HUDEP-2 (cell line): ENCODE results near the gene RFXANK.
A peak's percentile ranks its signal among the peaks of the same experiment; 100 is the strongest.
"Not testable (repeated sequence)": the region's sequence is repeated elsewhere in the genome, so short reads cannot be mapped to it uniquely, and the experiment has no call there.

ENCODE experiments used
- DNase-seq, 76 experiments: peaks; one replicate each; lab custom pipeline; 2025; ENCODE audit not compliant: unreplicated experiment in 76 of 76; lab: John Stamatoyannopoulos, UW

Gene RFXANK

DNA sequence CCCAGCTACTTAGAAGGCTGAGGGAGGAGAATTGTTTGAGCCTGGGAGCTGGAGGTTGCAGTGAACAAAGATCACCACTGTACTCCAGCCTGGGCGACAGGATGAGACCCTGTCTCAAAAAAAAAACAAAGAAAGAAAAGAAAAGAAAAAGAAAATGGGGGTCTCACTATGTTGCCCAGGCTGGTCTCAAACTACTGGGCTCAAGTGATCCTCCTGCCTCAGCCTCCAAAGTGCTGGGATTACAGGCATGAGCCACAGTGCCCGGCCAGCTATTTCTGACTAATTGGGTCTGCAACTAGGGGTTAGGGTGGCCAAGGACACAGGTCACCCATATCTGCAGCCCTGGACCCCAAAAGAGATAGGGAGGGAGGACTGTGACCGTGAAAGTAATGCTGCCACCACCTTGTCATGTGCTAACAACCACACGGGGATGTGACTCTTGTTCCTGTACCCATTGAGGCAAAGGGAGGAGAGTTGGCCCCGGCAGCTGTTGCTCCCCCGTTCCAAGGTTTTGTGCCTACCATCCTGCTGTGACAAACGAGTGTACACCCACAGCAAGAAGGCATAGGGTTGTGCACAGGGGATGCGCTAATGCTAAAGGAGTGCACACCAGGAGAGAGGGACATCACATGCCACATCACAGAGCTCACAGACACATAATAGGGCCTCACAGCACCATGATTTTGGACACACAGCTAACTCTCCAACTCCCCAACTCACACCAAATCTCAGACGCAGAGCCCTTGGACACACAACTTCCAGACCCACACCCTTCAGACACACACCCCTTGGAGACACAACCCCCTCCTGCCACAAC lies 22.6 kb upstream of the RFXANK start:
- DNase-seq: no peak

DNA sequence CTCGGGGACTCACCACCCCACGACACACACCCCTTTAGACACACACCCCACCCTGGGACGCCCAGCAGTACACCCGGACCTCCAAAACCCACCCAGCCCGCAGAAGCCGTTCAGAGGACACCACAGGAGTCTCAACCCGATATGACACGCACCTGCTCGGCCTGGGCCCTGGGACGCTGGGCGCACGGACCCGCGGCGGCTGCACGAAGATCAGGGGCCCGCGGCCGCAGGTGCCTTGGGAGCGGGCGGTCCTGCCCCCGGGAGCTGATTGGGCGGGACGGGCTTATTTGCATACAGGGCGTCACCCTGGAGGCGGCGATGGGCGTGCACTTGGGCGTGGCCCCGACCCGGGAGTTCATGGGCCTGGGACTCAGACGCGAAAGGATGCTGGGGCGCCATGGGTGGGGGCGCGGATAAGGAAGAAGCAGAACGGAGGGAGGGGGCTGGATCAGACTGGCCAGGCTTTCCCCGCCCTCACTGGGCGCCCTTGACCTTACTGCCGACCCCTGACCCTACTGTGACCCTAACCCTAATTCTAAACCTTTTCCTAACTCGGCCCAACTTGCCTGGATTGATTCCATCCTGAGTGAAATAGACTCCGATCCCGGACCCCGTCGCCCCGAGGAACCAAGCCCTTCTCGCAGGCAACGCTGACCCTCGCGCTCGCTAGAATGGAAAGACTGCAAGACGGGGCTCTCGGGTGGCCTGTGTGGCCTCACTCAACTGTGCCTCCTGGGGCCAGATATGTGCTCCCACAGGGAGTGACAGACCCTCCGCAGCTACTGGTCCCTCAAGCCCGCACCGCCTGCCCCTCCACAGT lies 21.8 kb upstream of the RFXANK start, which contains the start of gene MEF2B:
Gene MEF2B, minus strand, starts transcription at position 211 of the 820 bp plus-strand sequence. CDS start 19,528 bp downstream, outside the sequence.
- peak in 71 of 76 experiments; percentile 35 to 91 (median 80) for DNase-seq

- no peak for DNase-seq
These were observed 21.0 kb upstream of the RFXANK start for GRCh38 chr19:19170873-19171672.

GRCh38 chr19:19171821-19172532 lies 20.1 kb upstream of the RFXANK start:
- DNase-seq: peak in 2 of 76 experiments; percentile 10 to 21

GRCh38 chr19:19173243-19173642 lies 18.8 kb upstream of the RFXANK start:
- DNase-seq: not testable (repeated sequence)

GRCh38 chr19:19176950-19177349 lies 15.1 kb upstream of the RFXANK start:
- DNase-seq: no peak

DNA sequence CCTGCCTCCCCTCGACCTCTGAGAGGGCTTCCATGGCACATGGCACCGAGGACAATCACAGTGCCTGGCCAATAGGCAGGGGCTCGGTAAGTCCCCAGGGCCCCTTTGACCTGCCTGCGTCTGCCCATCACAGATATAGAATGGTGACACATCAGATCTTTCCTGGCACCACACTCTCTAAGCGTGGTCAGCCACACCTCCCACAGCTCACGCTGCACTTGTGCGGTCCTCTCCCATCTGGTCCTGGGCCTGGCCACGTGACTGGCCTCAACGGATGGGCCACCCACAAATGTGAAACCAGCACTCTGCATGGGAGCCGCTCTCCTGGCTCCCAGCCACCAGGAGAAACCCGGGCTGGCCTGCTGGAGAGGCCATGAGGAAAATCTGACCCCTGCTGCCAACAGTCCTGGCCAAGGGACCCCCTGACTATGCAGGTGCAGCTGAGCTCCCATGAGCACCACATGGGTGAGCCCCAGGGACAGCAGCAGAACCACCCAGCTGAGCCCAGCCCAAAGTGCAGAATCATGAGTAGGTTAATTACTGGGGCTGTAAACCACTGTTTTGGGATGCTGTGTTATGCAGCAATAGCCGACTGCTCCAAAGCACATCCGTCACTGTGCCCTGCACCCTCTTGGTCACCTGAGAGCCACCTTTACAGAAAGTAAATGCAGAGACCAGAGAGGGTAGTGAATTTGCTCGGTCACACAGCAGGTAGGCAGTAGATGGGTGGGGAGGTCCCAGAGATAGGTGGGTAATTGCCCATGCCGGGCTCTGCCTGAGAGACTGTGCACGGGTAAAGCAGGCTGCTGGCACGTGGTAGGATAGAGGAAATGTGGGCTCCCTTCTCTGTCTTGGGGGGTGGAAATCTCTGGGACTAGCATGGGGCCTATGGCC lies 12.3 kb upstream of the RFXANK start:
- peak in 65 of 76 experiments; percentile 19 to 89 (median 55) for DNase-seq

DNA sequence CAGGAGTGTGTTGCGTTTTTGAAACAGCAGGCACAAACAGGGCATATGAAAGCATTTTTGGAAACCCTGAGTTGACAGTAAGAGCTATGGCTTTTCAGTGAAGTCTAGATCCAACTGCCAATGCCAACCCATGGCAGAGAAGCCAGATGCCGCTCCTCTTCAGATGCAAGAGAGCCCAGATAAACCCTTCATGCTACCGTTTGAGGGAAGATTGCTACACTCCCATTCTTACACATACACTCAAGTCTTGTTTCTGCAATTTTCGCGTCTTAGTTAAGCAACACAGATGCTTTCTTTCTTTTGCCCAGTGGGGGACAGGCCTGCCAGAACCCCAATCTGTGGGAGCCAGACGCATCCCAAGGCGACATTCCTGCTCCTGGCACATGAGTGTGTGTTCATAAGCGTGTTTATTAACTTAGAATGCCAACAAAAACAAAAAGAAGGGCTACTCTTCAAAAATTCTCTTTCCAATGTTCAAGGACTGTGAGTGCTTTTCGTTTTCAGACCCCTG lies 10.5 kb upstream of the RFXANK start:
- no peak for DNase-seq

GRCh38 chr19:19185853-19186740 lies 6.0 kb upstream of the RFXANK start:
- DNase-seq: peak in 59 of 76 experiments; percentile 11 to 74 (median 44)

DNA sequence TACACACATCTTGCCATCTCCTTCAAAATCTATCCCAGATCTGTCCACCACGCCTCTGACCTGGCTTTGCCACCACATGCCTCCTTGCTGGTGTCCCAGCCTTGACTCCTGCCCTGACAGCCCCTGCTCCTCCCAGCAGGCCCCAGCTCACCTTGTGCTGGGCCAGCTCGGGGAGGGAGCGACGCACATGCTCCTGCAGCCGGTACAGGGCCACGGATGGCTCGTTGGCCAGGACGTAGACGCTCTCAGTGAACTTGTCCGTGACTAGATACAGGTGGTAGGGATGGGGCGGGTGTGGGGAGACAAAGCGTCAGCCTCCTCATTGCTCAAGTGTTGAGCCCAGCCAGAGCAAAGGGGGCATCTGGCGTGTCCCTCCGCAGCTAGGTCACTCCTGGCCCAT lies 5.3 kb upstream of the RFXANK start:
- no peak for DNase-seq

DNA sequence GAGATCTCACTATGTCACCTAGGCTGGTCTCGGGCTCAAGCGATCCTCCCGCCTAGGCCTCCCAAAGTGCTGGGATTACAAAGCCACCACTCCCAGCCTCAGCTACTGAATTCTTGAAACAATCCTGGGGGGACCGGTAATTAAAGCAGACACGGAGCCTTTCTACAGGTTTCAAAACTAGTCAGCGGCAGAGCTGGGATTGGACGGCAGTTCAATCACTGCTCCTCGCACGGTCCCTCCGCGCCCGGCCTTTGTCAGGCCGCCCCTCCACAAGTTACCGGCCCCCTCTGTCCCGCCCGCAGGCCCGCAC lies 335 bp upstream of the RFXANK start:
- no peak for DNase-seq

DNA sequence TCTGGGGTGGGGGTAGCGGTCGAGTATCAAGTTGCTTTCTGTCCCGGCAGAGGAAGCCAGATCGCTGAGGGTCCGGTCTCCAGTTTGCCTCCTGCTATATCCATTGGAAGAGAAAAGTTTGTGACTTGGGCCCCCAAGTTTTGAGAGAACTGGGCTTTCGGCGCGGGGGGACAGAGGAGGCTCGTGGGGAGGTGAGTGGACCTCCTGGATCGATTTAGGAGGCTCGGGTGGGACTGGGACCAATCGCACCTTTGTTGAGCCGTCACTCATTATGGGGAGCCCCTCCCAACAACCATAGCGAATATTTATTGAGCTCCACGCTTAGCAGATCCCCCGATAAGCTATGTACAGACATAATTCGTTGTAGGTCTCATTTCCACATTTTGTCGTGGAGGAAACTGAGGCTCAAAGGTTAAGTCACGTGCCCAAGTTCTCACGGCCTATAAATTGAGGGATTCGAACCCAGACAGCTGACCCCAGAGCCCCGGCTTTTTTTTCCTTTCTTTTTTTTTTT lies 909 bp downstream of the RFXANK start:
- peak in 20 of 76 experiments; percentile 27 to 66 (median 54) for DNase-seq

DNA sequence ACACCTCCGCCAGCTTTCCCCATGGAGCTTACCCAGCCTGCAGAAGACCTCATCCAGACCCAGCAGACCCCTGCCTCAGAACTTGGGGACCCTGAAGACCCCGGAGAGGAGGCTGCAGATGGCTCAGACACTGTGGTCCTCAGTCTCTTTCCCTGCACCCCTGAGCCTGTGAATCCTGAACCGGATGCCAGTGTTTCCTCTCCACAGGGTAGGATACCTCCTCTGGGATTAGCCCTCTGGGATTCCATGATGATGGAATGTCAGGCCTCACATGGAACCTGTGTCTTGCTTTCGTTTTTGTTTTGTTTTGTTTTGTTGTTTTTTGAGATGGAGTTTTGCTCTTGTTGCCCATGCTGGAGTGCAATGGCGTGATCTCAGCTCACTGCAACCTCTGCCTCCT lies 1.9 kb downstream of the RFXANK start:
- no peak for DNase-seq

GRCh38 chr19:19201697-19202630 lies 9.9 kb downstream of the RFXANK start:
- no peak for DNase-seq

DNA sequence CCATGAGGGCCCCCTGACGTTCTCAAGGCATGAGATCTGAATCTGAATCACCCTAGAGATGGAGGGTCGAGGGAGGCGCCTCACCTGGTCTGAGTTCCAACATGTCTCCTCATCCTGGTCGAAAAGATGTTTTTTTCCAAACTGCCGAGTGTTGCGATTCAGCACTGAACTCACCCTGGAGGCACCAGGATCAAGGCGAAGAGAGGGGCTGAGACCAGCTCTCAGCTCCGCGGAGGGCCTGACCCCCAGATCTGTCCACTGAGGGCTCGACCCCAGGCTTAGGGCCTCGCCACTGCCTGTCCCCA lies 10.6 kb downstream of the RFXANK start:
- peak in 2 of 76 experiments; percentile 16 to 69 for DNase-seq

DNA sequence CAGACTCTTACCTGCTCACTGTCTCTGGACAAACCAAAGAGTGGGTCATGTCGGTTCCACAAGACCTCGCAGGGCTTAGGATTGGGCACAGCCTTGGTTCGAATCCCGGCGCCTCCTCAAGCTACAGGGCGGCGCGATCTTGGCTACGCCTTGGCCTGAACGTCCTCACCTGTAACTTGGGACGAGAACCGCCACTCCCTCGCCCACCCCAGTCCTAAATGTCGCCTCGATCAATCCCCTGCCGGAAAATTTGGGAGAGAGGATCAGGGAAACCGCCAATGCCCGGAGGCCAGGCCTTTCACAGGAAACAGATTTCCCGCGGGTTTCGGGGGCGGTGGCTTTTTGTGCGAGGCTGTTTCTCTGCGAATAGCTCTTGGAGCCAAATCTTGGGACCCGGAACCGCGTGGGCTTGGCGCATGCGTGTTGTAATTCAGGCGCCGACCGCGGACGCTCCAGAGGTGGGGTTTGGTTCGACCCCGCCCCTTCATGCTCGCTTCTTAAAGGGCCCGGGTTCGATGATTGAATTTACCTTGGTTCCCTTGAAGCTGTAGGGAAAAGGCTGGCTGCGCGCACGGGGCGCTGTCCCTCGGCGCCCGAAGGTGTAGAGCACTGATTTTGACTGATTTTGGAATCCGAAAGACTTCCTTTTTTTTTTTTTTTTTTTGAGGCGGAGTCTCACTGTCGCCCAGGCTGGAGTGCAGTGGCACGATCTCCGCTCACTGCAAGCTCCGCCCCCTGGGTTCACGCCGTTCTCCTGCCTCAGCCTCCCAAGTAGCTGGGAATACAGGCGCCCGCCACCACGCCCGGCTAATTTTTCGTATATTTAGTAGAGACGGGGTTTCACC lies 11.2 kb downstream of the RFXANK start, which contains the start of gene NR2C2AP:
Gene NR2C2AP, minus strand, starts transcription at position 403 of the 845 bp plus-strand sequence. Its CDS starts 354 bp downstream, at position 49.
- peak in 75 of 76 experiments; percentile 70 to 97 (median 92) for DNase-seq
